Keratinocyte (primary cell): ENCODE data around the gene DUSP7. TPM values are rescaled to one million over a fixed set of nuclear protein-coding genes. Genes with fewer than 3 reads are reported as not detected.

ENCODE experiments used
- DNase-seq: peaks from one replicate; pipeline ENCODE4 v3.0.0-alpha.2; 2011; ENCODE audit warnings: low read depth, missing footprints, low spot score
- FAIRE-seq: peaks from 2 replicates; lab custom pipeline; 2011; peaks lifted over from hg19 to GRCh38; lab: Jason Lieb, UNC
- H2AFZ ChIP-seq: 2 replicates; pipeline ENCODE4 v1.6.0; 2012; ENCODE audit warnings: low read length, control low read depth, inconsistent platforms; ENCODE audit not compliant: control insufficient read depth
- H3K27ac ChIP-seq: 2 replicates; pipeline ENCODE4 v1.5.1; 2011; ENCODE audit warnings: low read length; ENCODE audit not compliant: control insufficient read depth, insufficient read depth
- H3K27me3 ChIP-seq: 3 replicates; pipeline ENCODE4 v1.6.0; 2011; ENCODE audit warnings: low read length; ENCODE audit not compliant: control insufficient read depth, insufficient read depth; ENCODE audit errors: extremely low read depth
- H3K36me3 ChIP-seq, 2 experiments: 2 replicates in 1 of 2; 3 replicates in 1 of 2; pipeline ENCODE4 v1.5.1; 2011; ENCODE audit warnings: low read length in 2 of 2, mild to moderate bottlenecking in 1 of 2; ENCODE audit not compliant: control insufficient read depth in 2 of 2, insufficient read depth in 2 of 2; ENCODE audit errors: extremely low read depth in 1 of 2
- H3K4me1 ChIP-seq: 3 replicates; pipeline ENCODE4 v1.5.1; 2011; ENCODE audit warnings: low read length; ENCODE audit not compliant: control insufficient read depth, insufficient read depth; ENCODE audit errors: extremely low read depth
- H3K4me2 ChIP-seq: 3 replicates; pipeline ENCODE4 v1.6.0; 2011; ENCODE audit warnings: low read depth, low read length; ENCODE audit not compliant: control insufficient read depth, insufficient read depth; ENCODE audit errors: extremely low read depth
- H3K4me3 ChIP-seq, 3 experiments: fragments of 200-600 bp in 1 of 3; sonication (generic) in 1 of 3; 2 replicates in 2 of 3; 3 replicates in 1 of 3; pipeline ENCODE4 v1.5.1; 2011 to 2016; ENCODE audit warnings: low read length in 3 of 3, mild to moderate bottlenecking in 3 of 3, control low read depth in 2 of 3, inconsistent platforms in 1 of 3, low read depth in 1 of 3, mixed read lengths in 1 of 3, mixed run types in 1 of 3, moderate library complexity in 1 of 3; ENCODE audit not compliant: control insufficient read depth in 2 of 3, insufficient read depth in 2 of 3; ENCODE audit errors: extremely low read depth in 1 of 3
- H3K79me2 ChIP-seq: 2 replicates; pipeline ENCODE4 v1.6.0; 2012; ENCODE audit warnings: low read length; ENCODE audit not compliant: control insufficient read depth, insufficient read depth
- H3K9ac ChIP-seq: 3 replicates; pipeline ENCODE4 v1.6.0; 2011; ENCODE audit warnings: low read length; ENCODE audit not compliant: control insufficient read depth, insufficient read depth; ENCODE audit errors: extremely low read depth
- H3K9me1 ChIP-seq: 3 replicates; pipeline ENCODE4 v1.6.0; 2011; ENCODE audit warnings: low read length; ENCODE audit not compliant: control insufficient read depth, insufficient read depth; ENCODE audit errors: extremely low read depth
- H3K9me3 ChIP-seq: 2 replicates; pipeline ENCODE4 v1.5.1; 2012; ENCODE audit warnings: low read depth, low read length; ENCODE audit not compliant: control insufficient read depth
- H4K20me1 ChIP-seq: 3 replicates; pipeline ENCODE4 v1.6.0; 2011; ENCODE audit warnings: low read length; ENCODE audit not compliant: control insufficient read depth, insufficient read depth; ENCODE audit errors: extremely low read depth
- CTCF ChIP-seq, 3 experiments: IDR thresholded peaks in 1 of 3; conservative IDR thresholded peaks in 1 of 3; optimal IDR thresholded peaks in 1 of 3; 2 replicates in 2 of 3; 3 replicates in 1 of 3; pipeline versions ENCODE3 to v1.5.1; 2011; ENCODE audit warnings: low read length in 3 of 3, mild to moderate bottlenecking in 3 of 3, moderate library complexity in 2 of 3, control low read depth in 1 of 3, inconsistent platforms in 1 of 3; ENCODE audit not compliant: insufficient read depth in 2 of 3; ENCODE audit errors: extremely low read depth in 1 of 3
- EZH2 ChIP-seq: IDR thresholded peaks from one replicate; pipeline ENCODE4 v1.6.1; 2012; ENCODE audit warnings: inconsistent platforms, mild to moderate bottlenecking, low read length, moderate library complexity
- dilution Hi-C: fragments of 300-500 bp; cut with MboI; formaldehyde crosslinking; loops from one replicate; pipeline ENCODE4 v1.7.0; 2020; ENCODE audit warnings: low sequenced_read_pairs; ENCODE audit not compliant: extremely low pct_ligation_motif_present
- polyA plus RNA-seq, 5 experiments: library from polyadenylated mRNA; depleted of rRNA in 3 of 5; stranded (reverse) in 3 of 5; stranded (forward) in 1 of 5; unstranded in 1 of 5; fragments of >200 nt; gene quantifications; 1 replicate in 1 of 5; 2 replicates in 3 of 5; 3 replicates in 1 of 5; pipeline versions ENCODE4 v1.2.1 to v1.2.3, GENCODE V29; 2011 to 2012; ENCODE audit warnings: missing spikeins in 2 of 5, low read depth in 1 of 5, low replicate concordance in 1 of 5

DUSP7 gene
- polyA plus RNA-seq, 1 donor (not counting 4 experiments of a cell fraction or from before 2014, with no cell fraction given): 103 TPM

GRCh38 chr3:52031896-52032295 lies 24.5 kb downstream of the DUSP7 start:
- dilution Hi-C loops: no loop called here
- no peak overlapping the region for H3K4me3 ChIP-seq
- peaks cover 34% of the 10 kb centered on the region for H3K4me1 ChIP-seq
- no peak for TF ChIP-seq EZH2
- no peak for TF ChIP-seq CTCF (optimal IDR thresholded peaks at IDR 0.05 in 1 of 3, IDR thresholded peaks at IDR 0.05 in 1 of 3, conservative IDR thresholded peaks at IDR 0.05 in 1 of 3; ENCODE audit: extremely low read depth in 1 of 3, insufficient read depth in 2 of 3, low read length in 3 of 3)
- FAIRE-seq (no peak), DNase-seq (no peak)
- H3K9me1 ChIP-seq: no peaks in the 10 kb centered on the region
- no peak overlapping the region for H3K4me2 ChIP-seq
- no peak overlapping the region for H2AFZ ChIP-seq
- no peaks in the 10 kb centered on the region for H3K36me3 ChIP-seq
- H3K9me3 ChIP-seq: peaks cover 3% of the 10 kb centered on the region
- no peak overlapping the region for H3K9ac ChIP-seq
- H4K20me1 ChIP-seq: no peaks in the 10 kb centered on the region
- H3K27ac ChIP-seq: no peak overlapping the region
- no peaks in the 10 kb centered on the region for H3K79me2 ChIP-seq
- no peaks in the 10 kb centered on the region for H3K27me3 ChIP-seq

GRCh38 chr3:52030714-52031310 lies 25.6 kb downstream of the DUSP7 start:
- DNase-seq: no peak
- no peaks in the 10 kb centered on the region for H3K9me1 ChIP-seq
- TF ChIP-seq CTCF (optimal IDR thresholded peaks at IDR 0.05 in 1 of 3, IDR thresholded peaks at IDR 0.05 in 1 of 3, conservative IDR thresholded peaks at IDR 0.05 in 1 of 3; ENCODE audit: extremely low read depth in 1 of 3, insufficient read depth in 2 of 3, low read length in 3 of 3) (no peak), EZH2 (no peak)
- no peaks in the 10 kb centered on the region for H3K36me3 ChIP-seq
- H2AFZ ChIP-seq: peak overlapping the region; percentile 15
- peak overlapping the region; percentile 40 for H3K9ac ChIP-seq
- H3K4me3 ChIP-seq: no peak overlapping the region
- H3K27me3 ChIP-seq: no peaks in the 10 kb centered on the region
- H3K27ac ChIP-seq: peak overlapping the region; percentile 29
- H3K79me2 ChIP-seq: no peaks in the 10 kb centered on the region
- FAIRE-seq: peak; percentile 98
- H4K20me1 ChIP-seq: no peaks in the 10 kb centered on the region
- peaks cover 3% of the 10 kb centered on the region for H3K9me3 ChIP-seq
- peak overlapping the region; percentile 43 for H3K4me2 ChIP-seq
- dilution Hi-C loops: no loop called here
- peaks cover 26% of the 10 kb centered on the region for H3K4me1 ChIP-seq
